ENCODE data around the gene VPS37C. TPM values are rescaled to one million over a fixed set of nuclear protein-coding genes. Genes with fewer than 3 reads are reported as not detected.
"Not testable (repeated sequence)": the region's sequence is repeated elsewhere in the genome, so short reads cannot be mapped to it uniquely, and the experiment has no call there.

Gene VPS37C
- polyA plus RNA-seq, 1 donor = 16.9 TPM

- no peak for DNase-seq (ENCODE audit: low read depth)
Observed at GRCh38 chr11:61174949-61175348, 13.7 kb upstream of the VPS37C start.

- DNase-seq (ENCODE audit: low read depth) = no peak
Observed at GRCh38 chr11:61174273-61174672, 13.0 kb upstream of the VPS37C start.

GRCh38 chr11:61173456-61173855, 12.2 kb upstream of the VPS37C start:
- no peak for DNase-seq (ENCODE audit: low read depth)

GRCh38 chr11:61172888-61173287, 11.7 kb upstream of the VPS37C start:
- DNase-seq (ENCODE audit: low read depth) = no peak

- DNase-seq (ENCODE audit: low read depth) = no peak
Observed at GRCh38 chr11:61172356-61172755, 11.1 kb upstream of the VPS37C start.

- DNase-seq (ENCODE audit: low read depth) = no peak
Observed at GRCh38 chr11:61171907-61172306, 10.7 kb upstream of the VPS37C start.

GRCh38 chr11:61170566-61170965, 9.3 kb upstream of the VPS37C start:
- no peak for DNase-seq (ENCODE audit: low read depth)

GRCh38 chr11:61168800-61169199, 7.6 kb upstream of the VPS37C start:
- no peak for DNase-seq (ENCODE audit: low read depth)

GRCh38 chr11:61168042-61168688, 6.9 kb upstream of the VPS37C start:
- no peak for DNase-seq (ENCODE audit: low read depth)

GRCh38 chr11:61166331-61166730, 5.1 kb upstream of the VPS37C start:
- not testable (repeated sequence) for DNase-seq (ENCODE audit: low read depth)

GRCh38 chr11:61165785-61166184, 4.6 kb upstream of the VPS37C start:
- DNase-seq (ENCODE audit: low read depth) = not testable (repeated sequence)

GRCh38 chr11:61164606-61165424, 3.6 kb upstream of the VPS37C start:
- DNase-seq (ENCODE audit: low read depth) = no peak

- DNase-seq (ENCODE audit: low read depth) = no peak
Observed at GRCh38 chr11:61163714-61164605, 2.7 kb upstream of the VPS37C start.

- no peak for DNase-seq (ENCODE audit: low read depth)
Observed at GRCh38 chr11:61163021-61163420, 1.8 kb upstream of the VPS37C start.

- no peak for DNase-seq (ENCODE audit: low read depth)
Observed at GRCh38 chr11:61162092-61162941, 1.1 kb upstream of the VPS37C start.

GRCh38 chr11:61160487-61161189, 588 bp downstream of the VPS37C start:
- DNase-seq (ENCODE audit: low read depth) = no peak

GRCh38 chr11:61158691-61159381, 2.4 kb downstream of the VPS37C start:
- DNase-seq (ENCODE audit: low read depth) = no peak

- DNase-seq (ENCODE audit: low read depth) = no peak
Observed at GRCh38 chr11:61157743-61158142, 3.5 kb downstream of the VPS37C start.

- no peak for DNase-seq (ENCODE audit: low read depth)
Observed at GRCh38 chr11:61155741-61156140, 5.5 kb downstream of the VPS37C start.

- DNase-seq (ENCODE audit: low read depth) = no peak
Observed at GRCh38 chr11:61155312-61155711, 5.9 kb downstream of the VPS37C start.
